Naive thymus-derived CD8-positive, alpha-beta T cell (primary cell): ENCODE results near the gene CTCF. TPM values are rescaled to one million over a fixed set of nuclear protein-coding genes. Genes with fewer than 3 reads are reported as not detected.
A peak's percentile ranks its signal among the peaks of the same experiment; 100 is the strongest.

ENCODE experiments used
- ATAC-seq, 2 donors: fragments of 150-1000 bp; cut with Tn5 transposase in 1 of 2; sonication (Bioruptor Pico), chemical (Tn5 transposase) in 1 of 2; 1 replicate in 1 of 2; 2 replicates in 1 of 2; pipeline ENCODE4 v1.10.0; 2021; ENCODE audit warnings: mild to moderate bottlenecking in 2 of 2, moderate library complexity in 2 of 2
- POLR2A ChIA-PET: fragments of 350-600 bp; sonication (Branson Sonifier 250); formaldehyde crosslinking; loops from one replicate; lab custom pipeline; 2021; ENCODE audit warnings: antibody characterized with exemption; lab: Charles Lee
- DNase-seq, 10 donors: peaks; one replicate each; pipeline versions ENCODE4 v3.0.0 to v3.0.0-alpha.2; 2020 to 2022
- H3K27ac Mint-ChIP-seq, 10 donors: one replicate each; pipeline ENCODE4 v1.8.0; 2020 to 2022; ENCODE audit warnings: mild to moderate bottlenecking in 10 of 10, mixed read lengths in 10 of 10, moderate library complexity in 4 of 10, inconsistent platforms in 1 of 10
- H3K27me3 Mint-ChIP-seq, 5 donors: one replicate each; pipeline ENCODE4 v1.8.0; 2021 to 2022; ENCODE audit warnings: mixed read lengths in 5 of 5
- H3K36me3 Mint-ChIP-seq, 3 donors: one replicate each; pipeline ENCODE4 v1.8.0; 2020 to 2022; ENCODE audit warnings: mixed read lengths in 3 of 3, mild to moderate bottlenecking in 2 of 3, inconsistent platforms in 1 of 3
- H3K4me1 Mint-ChIP-seq, 4 donors: one replicate each; pipeline ENCODE4 v1.8.0; 2021 to 2022; ENCODE audit warnings: mixed read lengths in 4 of 4
- H3K4me3 Mint-ChIP-seq, 10 donors: one replicate each; pipeline ENCODE4 v1.8.0; 2020 to 2022; ENCODE audit warnings: mild to moderate bottlenecking in 10 of 10, mixed read lengths in 10 of 10, moderate library complexity in 6 of 10, inconsistent platforms in 1 of 10
- H3K9me3 Mint-ChIP-seq, 9 donors: one replicate each; pipeline ENCODE4 v1.8.0; 2020 to 2022; ENCODE audit warnings: mixed read lengths in 9 of 9, mild to moderate bottlenecking in 3 of 9, inconsistent platforms in 1 of 9, moderate library complexity in 1 of 9
- polyA plus RNA-seq, 3 donors: library from polyadenylated mRNA; unstranded; fragments of 300-500 nt; fragmentation: Illumina TruSeq; gene quantifications; one replicate each; pipeline ENCODE4 v1.2.3, GENCODE V29; 2021
- total RNA-seq, 8 experiments: library from RNA in 2 of 8; stranded (reverse) in 2 of 8; gene quantifications; one replicate each; pipeline ENCODE4 v1.2.3 and lab custom pipeline; 2021 to 2026

The CTCF gene
- total and polyA plus RNA-seq, 5 experiments from 2014 or later: 37.1 to 67.6 (median 61.1) TPM

GRCh38 chr16:67551972-67552371 is 10.4 kb upstream of the CTCF start:
- ATAC-seq: no peak

GRCh38 chr16:67552476-67552875 is 9.8 kb upstream of the CTCF start:
- DNase-seq: no peak
- Mint-ChIP-seq H3K36me3 (peaks cover 0 to 4% (median 0%) of the 10 kb centered on the region in 3 donors), H3K4me3 (peak overlapping the region in 7 of 10 donors; percentile 44 to 67 (median 60))

More at GRCh38 chr16:67551972-67552371, 10.4 kb upstream of the CTCF start:
- H3K9me3 Mint-ChIP-seq: no peaks in the 10 kb centered on the region
- peaks cover 37 to 80% (median 69%) of the 10 kb centered on the region in 4 donors for H3K4me1 Mint-ChIP-seq
- H3K36me3 Mint-ChIP-seq: peaks cover 0 to 4% (median 0%) of the 10 kb centered on the region in 3 donors
- POLR2A ChIA-PET: interaction anchor here (0.6 to 6.0 kb wide), 5 partner anchors 8 to 93 kb away, joined by 3 to 76 read pairs (median 4); partner anchors contain the start of genes CARMIL2 and CTCF
- H3K27ac Mint-ChIP-seq: peak overlapping the region in 9 of 10 donors; percentile 44 to 97 (median 92)
- H3K4me3 Mint-ChIP-seq: peak overlapping the region in 3 of 10 donors; percentile 55 to 67 (median 60)
- no peak for DNase-seq
- H3K27me3 Mint-ChIP-seq: no peaks in the 10 kb centered on the region

GRCh38 chr16:67555795-67556212 is 6.5 kb upstream of the CTCF start:
- Mint-ChIP-seq H3K27me3 (no peaks in the 10 kb centered on the region), H3K36me3 (peaks cover 0 to 6% (median 0%) of the 10 kb centered on the region in 3 donors), H3K4me3 (peak overlapping the region; percentile 7 to 85 (median 77)), H3K9me3 (no peaks in the 10 kb centered on the region), H3K27ac (peak overlapping the region; percentile 79 to 100 (median 94)), H3K4me1 (peaks cover 23 to 72% (median 49%) of the 10 kb centered on the region in 4 donors)
- ATAC-seq (peak; percentile 85 to 87), DNase-seq (peak in 3 of 10 donors; percentile 29 to 49 (median 47))
- POLR2A ChIA-PET: interaction anchor here (0.9 to 16.1 kb wide), 7 partner anchors 13 to 291 kb away, joined by 3 to 485 read pairs (median 4); partner anchors contain the start of genes ACD, C16orf86, CARMIL2 and NUTF2

More at GRCh38 chr16:67552476-67552875, 9.8 kb upstream of the CTCF start:
- H3K27ac Mint-ChIP-seq: peak overlapping the region; percentile 44 to 97 (median 92)
- H3K27me3 Mint-ChIP-seq: no peaks in the 10 kb centered on the region
- POLR2A ChIA-PET: interaction anchor here (0.5 to 6.0 kb wide), 5 partner anchors 9 to 92 kb away, joined by 3 to 76 read pairs (median 3); partner anchors contain the start of genes CARMIL2 and CTCF
- H3K4me1 Mint-ChIP-seq: peaks cover 34 to 80% (median 65%) of the 10 kb centered on the region in 4 donors
- no peaks in the 10 kb centered on the region for H3K9me3 Mint-ChIP-seq
- no peak for ATAC-seq

- Mint-ChIP-seq H3K4me1 (peaks cover 17 to 61% (median 45%) of the 10 kb centered on the region in 4 donors), H3K4me3 (no peak overlapping the region), H3K27me3 (no peaks in the 10 kb centered on the region), H3K36me3 (peaks cover 0 to 2% (median 0%) of the 10 kb centered on the region in 3 donors), H3K27ac (peak overlapping the region in 3 of 10 donors; percentile 81 to 92 (median 86)), H3K9me3 (no peaks in the 10 kb centered on the region)
- no peak for ATAC-seq
- POLR2A ChIA-PET: interaction anchor here (5.6 to 16.1 kb wide), 2 partner anchors 7 to 17 kb away, joined by 76 to 485 read pairs; no protein-coding TSS in a partner anchor
- DNase-seq: no peak
These were observed 3.5 kb upstream of the CTCF start for GRCh38 chr16:67558859-67559258.

- peaks cover 0 to 2% (median 0%) of the 10 kb centered on the region in 3 donors for H3K36me3 Mint-ChIP-seq
- no peaks in the 10 kb centered on the region for H3K9me3 Mint-ChIP-seq
- ATAC-seq (no peak), DNase-seq (no peak)
- no peaks in the 10 kb centered on the region for H3K27me3 Mint-ChIP-seq
- POLR2A ChIA-PET: interaction anchor here (0.7 to 16.1 kb wide), 10 partner anchors 9 to 245 kb away, joined by 3 to 485 read pairs (median 22); partner anchors contain the start of genes ACD, C16orf86, CARMIL2 and ENKD1
- peak overlapping the region; percentile 87 to 93 (median 90) for H3K4me3 Mint-ChIP-seq
- peaks cover 18 to 63% (median 46%) of the 10 kb centered on the region in 4 donors for H3K4me1 Mint-ChIP-seq
- H3K27ac Mint-ChIP-seq: peak overlapping the region; percentile 72 to 98 (median 96)
These were observed 1.4 kb upstream of the CTCF start for GRCh38 chr16:67560827-67561342.

- DNase-seq (no peak), ATAC-seq (no peak)
- Mint-ChIP-seq H3K4me1 (peaks cover 14 to 63% (median 43%) of the 10 kb centered on the region in 4 donors), H3K27me3 (no peaks in the 10 kb centered on the region), H3K9me3 (no peaks in the 10 kb centered on the region), H3K36me3 (peaks cover 0 to 2% (median 0%) of the 10 kb centered on the region in 3 donors), H3K4me3 (peak overlapping the region; percentile 87 to 93 (median 90)), H3K27ac (peak overlapping the region; percentile 72 to 98 (median 96))
- POLR2A ChIA-PET: interaction anchor here (0.5 to 16.1 kb wide), 17 partner anchors 9 to 408 kb away, joined by 3 to 485 read pairs (median 5); partner anchors contain the start of genes ACD, C16orf86, CARMIL2 and ENKD1
These were observed 864 bp upstream of the CTCF start for GRCh38 chr16:67561501-67561823.

- peaks cover 14 to 64% (median 45%) of the 10 kb centered on the region in 4 donors for H3K4me1 Mint-ChIP-seq
- DNase-seq: peak; percentile 91 to 98 (median 96)
- peak; percentile 74 for ATAC-seq
- H3K36me3 Mint-ChIP-seq: peaks cover 0 to 3% (median 0%) of the 10 kb centered on the region in 3 donors
- H3K27me3 Mint-ChIP-seq: no peaks in the 10 kb centered on the region
- H3K4me3 Mint-ChIP-seq: peak overlapping the region; percentile 87 to 95 (median 90)
- H3K27ac Mint-ChIP-seq: peak overlapping the region; percentile 72 to 98 (median 96)
- POLR2A ChIA-PET: interaction anchor here (0.5 to 16.1 kb wide), 23 partner anchors 10 to 1010 kb away, joined by 3 to 485 read pairs (median 5); partner anchors contain the start of genes ACD, ATP6V0D1, C16orf86 and CARMIL2
- H3K9me3 Mint-ChIP-seq: no peaks in the 10 kb centered on the region
These were observed 351 bp upstream of the CTCF start for GRCh38 chr16:67561824-67562525.

GRCh38 chr16:67562918-67563707 is 787 bp downstream of the CTCF start:
- no peaks in the 10 kb centered on the region for H3K9me3 Mint-ChIP-seq
- H3K4me1 Mint-ChIP-seq: peaks cover 17 to 66% (median 49%) of the 10 kb centered on the region in 4 donors
- POLR2A ChIA-PET: interaction anchor here (0.5 to 16.1 kb wide), 24 partner anchors 9 to 1011 kb away, joined by 3 to 485 read pairs (median 5); partner anchors contain the start of genes ACD, ATP6V0D1, C16orf86 and CARMIL2
- no peaks in the 10 kb centered on the region for H3K27me3 Mint-ChIP-seq
- peaks cover 0 to 5% (median 0%) of the 10 kb centered on the region in 3 donors for H3K36me3 Mint-ChIP-seq
- peak overlapping the region; percentile 87 to 96 (median 90) for H3K4me3 Mint-ChIP-seq
- ATAC-seq (peak; percentile 27 to 37), DNase-seq (peak; percentile 54 to 79 (median 63))
- peak overlapping the region; percentile 68 to 97 (median 93) for H3K27ac Mint-ChIP-seq

- POLR2A ChIA-PET: interaction anchor here (0.6 to 16.1 kb wide), 19 partner anchors 8 to 372 kb away, joined by 3 to 485 read pairs (median 8); partner anchors contain the start of genes ACD, ATP6V0D1, C16orf86 and CARMIL2
- Mint-ChIP-seq H3K36me3 (peaks cover 0 to 5% (median 0%) of the 10 kb centered on the region in 3 donors), H3K4me3 (peak overlapping the region; percentile 87 to 96 (median 90)), H3K27me3 (no peaks in the 10 kb centered on the region), H3K27ac (peak overlapping the region; percentile 68 to 97 (median 92)), H3K4me1 (peaks cover 17 to 72% (median 56%) of the 10 kb centered on the region in 4 donors), H3K9me3 (no peaks in the 10 kb centered on the region)
- DNase-seq (peak in 3 of 10 donors; percentile 25 to 53 (median 44)), ATAC-seq (no peak)
These were observed 1.6 kb downstream of the CTCF start for GRCh38 chr16:67563708-67564468.

GRCh38 chr16:67565470-67566100 is 3.3 kb downstream of the CTCF start:
- POLR2A ChIA-PET: interaction anchor here (5.9 to 16.1 kb wide), 2 partner anchors 24 to 80 kb away, joined by 92 to 485 read pairs; partner anchors contain the start of gene CARMIL2
- H3K9me3 Mint-ChIP-seq: no peaks in the 10 kb centered on the region
- no peak for DNase-seq
- peak overlapping the region in 7 of 10 donors; percentile 21 to 95 (median 65) for H3K27ac Mint-ChIP-seq
- no peaks in the 10 kb centered on the region for H3K27me3 Mint-ChIP-seq
- peaks cover 0 to 7% (median 0%) of the 10 kb centered on the region in 3 donors for H3K36me3 Mint-ChIP-seq
- ATAC-seq: no peak
- H3K4me3 Mint-ChIP-seq: peak overlapping the region in 8 of 10 donors; percentile 10 to 69 (median 51)
- H3K4me1 Mint-ChIP-seq: peaks cover 15 to 68% (median 55%) of the 10 kb centered on the region in 4 donors
